Mesothelial cell of epicardium (in vitro differentiated cells): ENCODE data around the gene FAM98A. TPM values are rescaled to one million over a fixed set of nuclear protein-coding genes. Genes with fewer than 3 reads are reported as not detected.

Experiments
- DNase-seq, 2 experiments: peaks; one replicate each; pipeline ENCODE4 v3.0.0; 2021; ENCODE audit warnings: low spot score in 2 of 2; ENCODE audit not compliant: unreplicated experiment in 2 of 2
- H3K27ac Mint-ChIP-seq: 2 replicates; pipeline ENCODE4 v1.8.0; 2021; ENCODE audit warnings: mixed read lengths
- H3K27me3 Mint-ChIP-seq: 2 replicates; pipeline ENCODE4 v1.8.0; 2021; ENCODE audit warnings: low read depth, mixed read lengths
- H3K36me3 Mint-ChIP-seq: 2 replicates; pipeline ENCODE4 v1.8.0; 2021; ENCODE audit warnings: mixed read lengths
- H3K4me1 Mint-ChIP-seq: 2 replicates; pipeline ENCODE4 v1.8.0; 2021; ENCODE audit warnings: mixed read lengths
- H3K4me3 Mint-ChIP-seq: 2 replicates; pipeline ENCODE4 v1.8.0; 2021; ENCODE audit warnings: mild to moderate bottlenecking, moderate library complexity, mixed read lengths
- H3K9me3 Mint-ChIP-seq: 2 replicates; pipeline ENCODE4 v1.8.0; 2021; ENCODE audit warnings: mixed read lengths
- CTCF ChIP-seq: fragments of 200-600 bp; sonication (generic); IDR thresholded peaks from one replicate; pipeline ENCODE4 v1.5.0; 2021; ENCODE audit warnings: antibody characterized with exemption; ENCODE audit not compliant: unreplicated experiment
- total RNA-seq: library from RNA; stranded (reverse); gene quantifications from 3 replicates; pipeline ENCODE4 v1.2.1, GENCODE V29; 2021

Gene FAM98A
- total RNA-seq = 29.4 to 33.2 TPM (median 32.8 TPM) in 3 replicates

- Mint-ChIP-seq H3K4me3 (peak within 1 kb of the TSS; percentile 90), H3K4me1 (peaks cover 15% of the 10 kb centered on the region), H3K36me3 (peaks cover 6% of the 10 kb centered on the region), H3K9me3 (no peaks in the 10 kb centered on the region), H3K27ac (peak within 1 kb of the TSS; percentile 97), H3K27me3 (no peaks in the 10 kb centered on the region)
- TF ChIP-seq CTCF = no peak
- DNase-seq = peak; percentile 99
These were observed at the start of gene FAM98A for GRCh38 chr2:33599175-33599942. Gene FAM98A (minus strand): TSS chr2:33599299. CDS start chr2:33599221, 78 bp downstream.

- peaks cover 3% of the 10 kb centered on the region for H3K36me3 Mint-ChIP-seq
- DNase-seq = no peak
- H3K27ac Mint-ChIP-seq = no peak overlapping the region
- H3K9me3 Mint-ChIP-seq = peaks cover 9% of the 10 kb centered on the region
- H3K4me1 Mint-ChIP-seq = no peaks in the 10 kb centered on the region
- H3K27me3 Mint-ChIP-seq = peaks cover 2% of the 10 kb centered on the region
- H3K4me3 Mint-ChIP-seq = no peak overlapping the region
- TF ChIP-seq CTCF = no peak
These were observed 46.8 kb upstream of the FAM98A start for GRCh38 chr2:33645861-33646260.

- DNase-seq = no peak
- no peak for TF ChIP-seq CTCF
- Mint-ChIP-seq H3K9me3 (peaks cover 9% of the 10 kb centered on the region), H3K4me3 (no peak overlapping the region), H3K4me1 (no peaks in the 10 kb centered on the region), H3K36me3 (peaks cover 3% of the 10 kb centered on the region), H3K27ac (no peak overlapping the region), H3K27me3 (peaks cover 2% of the 10 kb centered on the region)
These were observed 45.1 kb upstream of the FAM98A start for GRCh38 chr2:33644215-33644614.

GRCh38 chr2:33636001-33636400, 36.9 kb upstream of the FAM98A start:
- DNase-seq = no peak
- no peaks in the 10 kb centered on the region for H3K4me1 Mint-ChIP-seq
- TF ChIP-seq CTCF = no peak
- H3K27me3 Mint-ChIP-seq = no peaks in the 10 kb centered on the region
- no peaks in the 10 kb centered on the region for H3K36me3 Mint-ChIP-seq
- H3K4me3 Mint-ChIP-seq = no peak overlapping the region
- no peaks in the 10 kb centered on the region for H3K9me3 Mint-ChIP-seq
- no peak overlapping the region for H3K27ac Mint-ChIP-seq

GRCh38 chr2:33634261-33634910, 35.3 kb upstream of the FAM98A start:
- H3K36me3 Mint-ChIP-seq = no peaks in the 10 kb centered on the region
- H3K27ac Mint-ChIP-seq = no peak overlapping the region
- no peak for DNase-seq
- no peaks in the 10 kb centered on the region for H3K27me3 Mint-ChIP-seq
- no peaks in the 10 kb centered on the region for H3K4me1 Mint-ChIP-seq
- no peak overlapping the region for H3K4me3 Mint-ChIP-seq
- H3K9me3 Mint-ChIP-seq = no peaks in the 10 kb centered on the region
- TF ChIP-seq CTCF = no peak
